Heart right ventricle (tissue), 16 donors: ENCODE measurements around the gene DALRD3. TPM values are rescaled to one million over a fixed set of nuclear protein-coding genes. Genes with fewer than 3 reads are reported as not detected.

Source experiments
- ATAC-seq, 8 donors: fragments of 200-7000 bp; cut with Tn5 transposase; one replicate each; pipeline ENCODE4 v1.9.1; 2020; ENCODE audit warnings: mild to moderate bottlenecking in 8 of 8, moderate library complexity in 8 of 8, moderate number of reproducible peaks in 1 of 8
- DNase-seq, 2 donors: peaks; one replicate each; pipeline ENCODE4 v3.0.0-alpha.2; 2020
- H3K27ac ChIP-seq, 10 donors: fragments of 200-600 bp; sonication (generic) in 2 of 10; one replicate each; pipeline versions ENCODE4 v1.5.0 to v1.8.0; 2020 to 2022; ENCODE audit warnings: mild to moderate bottlenecking in 3 of 10
- H3K27me3 ChIP-seq, 7 donors: fragments of 200-600 bp; one replicate each; pipeline ENCODE4 v1.8.0; 2021 to 2022; ENCODE audit warnings: mild to moderate bottlenecking in 2 of 7
- H3K36me3 ChIP-seq, 9 donors: fragments of 200-600 bp; sonication (generic) in 1 of 9; one replicate each; pipeline versions ENCODE4 v1.5.0 to v1.8.0; 2020 to 2022; ENCODE audit warnings: mild to moderate bottlenecking in 2 of 9
- H3K4me1 ChIP-seq, 9 donors: fragments of 200-600 bp; sonication (generic) in 1 of 9; one replicate each; pipeline versions ENCODE4 v1.5.0 to v1.8.0; 2020 to 2022; ENCODE audit warnings: mild to moderate bottlenecking in 4 of 9
- H3K4me3 ChIP-seq, 10 donors: fragments of 200-600 bp; sonication (generic) in 2 of 10; one replicate each; pipeline versions ENCODE4 v1.5.0 to v1.8.0; 2020 to 2022; ENCODE audit warnings: mild to moderate bottlenecking in 7 of 10, moderate library complexity in 2 of 10
- H3K9me3 ChIP-seq, 11 donors: fragments of 200-600 bp in 10 of 11; sonication (generic) in 2 of 11; one replicate each; pipeline versions ENCODE4 v1.5.0 to v1.8.0; 2013 to 2022; ENCODE audit warnings: mild to moderate bottlenecking in 2 of 11, control low read depth in 1 of 11, moderate library complexity in 1 of 11
- WGBS, 2 donors: extraction: QIAGEN DNeasy Blood & Tissue Kit; methylation state at CpG; one replicate each; pipeline ENCODE4 v1.1.7; 2013; ENCODE audit warnings: inconsistent platforms in 1 of 2; 5-methylcytosine and 5-hydroxymethylcytosine counted together
- intact Hi-C, 10 donors: fragments of 100-400 bp; cut with DNase I; formaldehyde crosslinking; loops; one replicate each; pipeline versions ENCODE4 v1.11.1 to v1.14.2; 2022
- microRNA-seq, 2 donors: library from miRNA; unstranded; fragments of <30 nt; microRNA quantifications; one replicate each; pipeline ENCODE4 v1.2.0, GENCODE V29; 2021
- polyA plus RNA-seq, 2 donors: library from polyadenylated mRNA; stranded (reverse); fragments of 200-250 nt; gene quantifications; one replicate each; pipeline ENCODE4 v1.2.3, GENCODE V29; 2013
- total RNA-seq, 10 donors: library from RNA; stranded (reverse); fragmentation: NEBNext Ultra II Directional in 3 of 10; extraction: Animal tissue kit (Norgen Biotek cat#: 25700) in 3 of 10; gene quantifications; one replicate each; pipeline versions ENCODE4 v1.2.1 to v1.2.4, GENCODE V29; 2021 to 2023
- TF ChIP-seq, protein P1 (sequence below), 9 donors: fragments of 200-600 bp; sonication (generic) in 2 of 9; IDR thresholded peaks; one replicate each; pipeline versions ENCODE4 v1.5.0 to v1.8.0; 2021 to 2022; ENCODE audit warnings: antibody characterized with exemption in 9 of 9, mild to moderate bottlenecking in 5 of 9, moderate library complexity in 1 of 9
- donor health status: Arrhythmogenic right ventricular cardiomyopathy.
- donor health status: ischemic (EF 13 %, LVEDD 7.1; RV severe dilation, severe dysfunction).
- donor health status: healthy with polysubstance abuse.
- donor health status: DM: no; HTN: yes; CAD: no.
- donor health status: DM: no; HTN: no; CAD: no.
- donor health status: ischemic (EF 25% LVEDD 6.9; RV normal size, moderate dysfunction).
- donor health status: ischemic (EF 25% LVEDD 5.7; RV mildly dilated, moderate dysfunction).
- donor health status: healthy.
- donor health status: DM: yes; HTN: yes; CAD: no.
- donor health status: Ischemic cardiomyopathy.
- donor health status: ischemic (EF 35%, LVEDD 5.7; RV mildly dilated, moderate dysfunction).
- donor health status: nonischemic (EF 11% LVEDD 7.7; RV severe dilation, severe dysfunction).
- donor health status: DM: yes; HTN: yes; CAD: no.
- donor health status: PGD.
- donor health status: ischemic (EF 29% LVEDD 5.4; RV normal size, mild dysfunction).
- donor health status: nonischemic (EF 23%, LVEDD 6.1; RV moderate dilation, normal function).

DALRD3 gene
- total and polyA plus RNA-seq, 12 donors = 7.6 to 17.8 (median 14.8) TPM

DNA sequence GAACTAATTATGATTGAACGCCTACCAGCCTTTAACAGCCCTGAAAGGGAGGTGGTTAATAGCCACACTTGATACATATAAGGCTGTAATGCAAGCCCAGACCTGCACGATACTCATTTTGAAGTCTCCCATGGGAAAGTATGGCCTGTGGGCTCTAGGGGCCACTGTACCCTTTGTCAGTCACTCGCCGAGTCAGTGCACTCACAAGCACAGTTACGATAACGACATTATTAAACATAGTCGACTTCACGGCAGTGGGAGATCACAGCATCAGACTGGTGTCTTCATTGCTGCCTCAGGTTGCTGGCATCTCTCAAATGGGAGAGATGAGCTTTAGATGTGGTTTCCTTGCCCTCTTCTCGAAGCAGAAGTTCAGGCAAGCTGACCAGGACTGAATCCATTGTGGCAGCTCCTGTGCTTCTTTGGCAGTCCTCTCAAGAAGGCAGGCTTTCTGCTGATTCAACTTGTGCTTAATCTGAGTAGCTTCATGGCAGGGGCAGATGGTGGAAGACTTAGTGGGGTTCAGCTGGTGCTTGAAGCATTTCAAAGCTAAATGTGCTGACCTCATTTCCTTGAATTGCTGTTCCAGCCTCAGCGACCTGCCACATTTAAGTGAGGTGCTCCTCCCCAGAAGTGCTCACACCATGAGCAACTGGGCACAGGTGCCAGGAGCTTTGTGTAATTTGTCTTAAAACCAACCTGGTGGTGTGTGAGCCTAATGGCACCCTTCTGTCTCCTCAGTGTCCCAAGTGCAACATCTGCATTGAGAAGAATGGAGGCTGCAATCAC lies 44.1 kb downstream of the DALRD3 start:
- intact Hi-C loops = no loop called here
- no peak for DNase-seq
- H3K4me3 ChIP-seq = no peak overlapping the region
- H3K36me3 ChIP-seq = peaks cover 17 to 99% (median 82%) of the 10 kb centered on the region in 9 donors
- no peaks in the 10 kb centered on the region for H3K4me1 ChIP-seq
- no peak for ATAC-seq
- H3K27ac ChIP-seq = no peak overlapping the region
- H3K27me3 ChIP-seq = no peaks in the 10 kb centered on the region
- no peaks in the 10 kb centered on the region for H3K9me3 ChIP-seq
- TF ChIP-seq, protein P1, sequence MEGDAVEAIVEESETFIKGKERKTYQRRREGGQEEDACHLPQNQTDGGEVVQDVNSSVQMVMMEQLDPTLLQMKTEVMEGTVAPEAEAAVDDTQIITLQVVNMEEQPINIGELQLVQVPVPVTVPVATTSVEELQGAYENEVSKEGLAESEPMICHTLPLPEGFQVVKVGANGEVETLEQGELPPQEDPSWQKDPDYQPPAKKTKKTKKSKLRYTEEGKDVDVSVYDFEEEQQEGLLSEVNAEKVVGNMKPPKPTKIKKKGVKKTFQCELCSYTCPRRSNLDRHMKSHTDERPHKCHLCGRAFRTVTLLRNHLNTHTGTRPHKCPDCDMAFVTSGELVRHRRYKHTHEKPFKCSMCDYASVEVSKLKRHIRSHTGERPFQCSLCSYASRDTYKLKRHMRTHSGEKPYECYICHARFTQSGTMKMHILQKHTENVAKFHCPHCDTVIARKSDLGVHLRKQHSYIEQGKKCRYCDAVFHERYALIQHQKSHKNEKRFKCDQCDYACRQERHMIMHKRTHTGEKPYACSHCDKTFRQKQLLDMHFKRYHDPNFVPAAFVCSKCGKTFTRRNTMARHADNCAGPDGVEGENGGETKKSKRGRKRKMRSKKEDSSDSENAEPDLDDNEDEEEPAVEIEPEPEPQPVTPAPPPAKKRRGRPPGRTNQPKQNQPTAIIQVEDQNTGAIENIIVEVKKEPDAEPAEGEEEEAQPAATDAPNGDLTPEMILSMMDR (IDR thresholded peaks at IDR 0.05) = no peak
- 92 to 93% methylated on average over 10 of the region's 10 CpGs for WGBS, 2 donors

DNA sequence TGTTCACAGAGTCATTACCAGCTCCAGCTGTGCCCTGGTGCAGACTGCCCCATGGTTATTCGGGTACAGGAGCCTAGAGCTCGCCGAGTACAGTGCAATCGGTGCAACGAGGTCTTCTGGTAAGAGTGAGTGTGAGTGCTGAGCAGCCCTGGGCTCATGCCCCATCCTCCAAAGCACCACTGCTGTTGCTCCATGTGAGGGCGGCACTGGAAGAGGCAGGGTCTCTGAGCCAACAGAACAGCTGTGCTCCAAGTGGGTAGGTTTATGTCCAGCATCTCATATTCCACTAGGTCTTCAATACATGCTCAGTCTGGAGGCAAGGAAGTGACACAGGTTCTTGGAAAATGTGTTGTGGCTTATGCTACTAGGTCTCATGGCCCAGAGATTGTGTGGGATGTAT lies 47.8 kb downstream of the DALRD3 start:
- intact Hi-C loops = no loop called here
- peaks cover 13 to 100% (median 78%) of the 10 kb centered on the region in 9 donors for H3K36me3 ChIP-seq
- H3K27me3 ChIP-seq = no peaks in the 10 kb centered on the region
- WGBS, 2 donors = 94 to 95% methylated on average over 6 of the region's 6 CpGs
- no peak overlapping the region for H3K27ac ChIP-seq
- TF ChIP-seq, protein P1 (IDR thresholded peaks at IDR 0.05) = no peak
- no peak overlapping the region for H3K4me3 ChIP-seq
- H3K4me1 ChIP-seq = no peaks in the 10 kb centered on the region
- no peaks in the 10 kb centered on the region for H3K9me3 ChIP-seq
- no peak for ATAC-seq
- no peak for DNase-seq

- TF ChIP-seq, protein P1 (IDR thresholded peaks at IDR 0.05) = no peak
- Histone ChIP-seq H3K36me3 (peaks cover 6 to 100% (median 71%) of the 10 kb centered on the region in 9 donors), H3K4me3 (no peak overlapping the region), H3K27ac (no peak overlapping the region), H3K27me3 (no peaks in the 10 kb centered on the region), H3K4me1 (no peaks in the 10 kb centered on the region), H3K9me3 (no peaks in the 10 kb centered on the region)
- ATAC-seq (peak in 4 of 8 donors; percentile 35 to 63 (median 52)), DNase-seq (no peak)
- WGBS, 2 donors = 71 to 80% methylated on average over 7 of the region's 7 CpGs
- intact Hi-C loops = no loop called here
Measured at GRCh38 chr3:48966876-48967361, 51.5 kb downstream of the DALRD3 start.

DNA sequence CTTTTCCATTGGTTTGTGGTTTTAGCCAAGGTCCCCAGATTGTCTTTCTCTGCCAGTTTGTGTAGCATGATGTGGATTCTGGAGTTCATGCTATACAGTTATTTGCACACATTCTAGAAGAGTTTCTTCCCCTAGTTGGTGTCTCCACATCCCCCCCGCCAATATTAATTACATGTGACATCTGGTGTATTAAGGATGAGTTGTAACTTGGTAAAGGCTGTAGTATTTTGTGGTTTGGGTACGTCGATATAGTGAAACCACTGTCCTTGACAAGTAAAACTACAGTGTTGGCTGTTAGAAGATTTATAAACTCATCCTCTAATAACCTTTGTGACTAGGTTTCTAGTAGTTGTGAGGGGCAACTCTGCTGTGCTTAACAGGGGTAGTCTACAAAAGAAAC lies 52.0 kb downstream of the DALRD3 start:
- Histone ChIP-seq H3K36me3 (peaks cover under 1 to 100% (median 70%) of the 10 kb centered on the region in 9 donors), H3K27ac (no peak overlapping the region), H3K4me1 (no peaks in the 10 kb centered on the region), H3K9me3 (no peaks in the 10 kb centered on the region), H3K27me3 (no peaks in the 10 kb centered on the region), H3K4me3 (no peak overlapping the region)
- intact Hi-C loops = no loop called here
- 92 to 93% methylated on average over 3 of the region's 3 CpGs for WGBS, 2 donors
- DNase-seq (no peak), ATAC-seq (no peak)
- TF ChIP-seq, protein P1 (IDR thresholded peaks at IDR 0.05) = no peak

Small RNAs within 50 kb of the gene (microRNA-seq; reads per million reads assigned to microRNA genes)
- gene MIR191 = 5,744 to 6,752 reads per million in 2 donors
- 1,000 to 1,086 reads per million in 2 donors for gene MIR425

Other genes with a start within 250 kb of the DALRD3 start
- 10 to 100 TPM; 42.8 to 55.7 (median 44.8) TPM for gene PRKAR2A, start 170.7 kb downstream of the DALRD3 start, total RNA-seq
- 10 to 100 TPM; 11.3 to 13.3 TPM for gene PRKAR2A, start 170.7 kb downstream of the DALRD3 start, polyA plus RNA-seq
- 100 to 1,000 TPM in 1 of 10 donors, 10 to 100 TPM in 9; 42.5 to 129 (median 82.6) TPM for gene SLC25A20, start 119.7 kb downstream of the DALRD3 start, total RNA-seq
- gene SLC25A20, start 119.7 kb downstream of the DALRD3 start, polyA plus RNA-seq = 10 to 100 TPM; 36.7 to 45.7 TPM
- gene ARIH2, start 99.7 kb downstream of the DALRD3 start, total RNA-seq = 100 to 1,000 TPM in 9 of 10 donors, 10 to 100 TPM in 1; 84.0 to 177 (median 147) TPM
- 100 to 1,000 TPM in 1 of 2 donors, 10 to 100 TPM in 1; 41.9 to 104 TPM for gene ARIH2, start 99.7 kb downstream of the DALRD3 start, polyA plus RNA-seq
- 10 to 100 TPM; 23.8 to 41.7 (median 30.8) TPM for gene P4HTM, start 28.3 kb downstream of the DALRD3 start, total RNA-seq
- 10 to 100 TPM; 25.8 to 30.9 TPM for gene P4HTM, start 28.3 kb downstream of the DALRD3 start, polyA plus RNA-seq
- 10 to 100 TPM; 70.4 to 98.8 (median 76.5) TPM for gene WDR6, start 11.2 kb downstream of the DALRD3 start, total RNA-seq
- 100 to 1,000 TPM in 1 of 2 donors, 10 to 100 TPM in 1; 77.5 to 126 TPM for gene WDR6, start 11.2 kb downstream of the DALRD3 start, polyA plus RNA-seq
- 100 to 1,000 TPM; 154 to 186 (median 167) TPM for gene NDUFAF3, start 3.5 kb upstream of the DALRD3 start, total RNA-seq
- gene NDUFAF3, start 3.5 kb upstream of the DALRD3 start, polyA plus RNA-seq = 100 to 1,000 TPM; 184 to 280 TPM
- 10 to 100 TPM; 40.7 to 70.3 (median 58.4) TPM for gene IMPDH2, start 10.8 kb upstream of the DALRD3 start, total RNA-seq
- gene IMPDH2, start 10.8 kb upstream of the DALRD3 start, polyA plus RNA-seq = 100 to 1,000 TPM in 1 of 2 donors, 10 to 100 TPM in 1; 84.0 to 105 TPM
- gene QRICH1, start 75.5 kb upstream of the DALRD3 start, total RNA-seq = 10 to 100 TPM; 54.5 to 72.5 (median 58.7) TPM
- 10 to 100 TPM; 21.1 to 34.2 TPM for gene QRICH1, start 75.5 kb upstream of the DALRD3 start, polyA plus RNA-seq
- gene QARS1, start 86.2 kb upstream of the DALRD3 start, total RNA-seq = 100 to 1,000 TPM; 173 to 265 (median 206) TPM
- gene QARS1, start 86.2 kb upstream of the DALRD3 start, polyA plus RNA-seq = 100 to 1,000 TPM; 120 to 369 TPM
- 10 to 100 TPM; 47.5 to 78.1 (median 62.5) TPM for gene USP19, start 102.2 kb upstream of the DALRD3 start, total RNA-seq
- 10 to 100 TPM; 18.1 to 20.2 TPM for gene USP19, start 102.2 kb upstream of the DALRD3 start, polyA plus RNA-seq
- 100 to 1,000 TPM; 575 to 961 (median 776) TPM for gene LAMB2, start 114.5 kb upstream of the DALRD3 start, total RNA-seq
- gene LAMB2, start 114.5 kb upstream of the DALRD3 start, polyA plus RNA-seq = 1,000 to 10,000 TPM in 1 of 2 donors, 100 to 1,000 TPM in 1; 423 to 1,204 TPM
- gene CCDC71, start 147.8 kb upstream of the DALRD3 start, total RNA-seq = 10 to 100 TPM; 10.4 to 16.9 (median 12.3) TPM
- 10 to 100 TPM in 1 of 2 donors, 1 to 10 TPM in 1; 7.2 to 16.3 TPM for gene CCDC71, start 147.8 kb upstream of the DALRD3 start, polyA plus RNA-seq
- 100 to 1,000 TPM in 9 of 10 donors, 10 to 100 TPM in 1; 87.9 to 190 (median 118) TPM for gene KLHDC8B, start 153.0 kb upstream of the DALRD3 start, total RNA-seq
- gene KLHDC8B, start 153.0 kb upstream of the DALRD3 start, polyA plus RNA-seq = 100 to 1,000 TPM in 1 of 2 donors, 10 to 100 TPM in 1; 56.2 to 121 TPM